ENCODE data around the gene FNIP2. TPM values are rescaled to one million over a fixed set of nuclear protein-coding genes. Genes with fewer than 3 reads are reported as not detected.
"Not testable (repeated sequence)": the region's sequence is repeated elsewhere in the genome, so short reads cannot be mapped to it uniquely, and the experiment has no call there.

The FNIP2 gene
- total RNA-seq, 1 donor from 2014 or later = 56.0 TPM

DNA sequence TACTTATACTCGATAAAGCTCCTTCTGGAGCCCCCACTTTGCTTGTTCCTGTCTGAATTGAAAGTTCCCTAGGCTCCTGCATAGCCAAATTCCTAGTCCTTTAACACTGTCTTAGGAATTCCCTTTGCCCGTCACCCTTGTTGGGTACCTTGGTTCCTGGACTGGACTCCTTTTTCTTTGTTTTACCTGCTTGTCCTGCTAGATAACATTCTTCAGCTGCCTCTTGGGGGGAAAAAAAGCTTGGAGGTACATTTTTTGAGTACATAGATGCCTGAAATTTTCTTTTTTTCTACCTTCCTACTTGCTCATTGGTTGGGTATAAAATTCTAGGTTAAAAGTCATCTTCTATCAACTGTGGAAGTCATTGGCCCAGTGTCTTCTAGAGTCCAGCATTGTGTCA lies 179.2 kb downstream of the FNIP2 start:
- H3K27me3 Mint-ChIP-seq = no peaks in the 10 kb centered on the region
- peaks cover 8% of the 10 kb centered on the region for H3K36me3 Mint-ChIP-seq (ENCODE audit: insufficient read depth)
- H3K4me1 Mint-ChIP-seq (ENCODE audit: low read depth) = no peaks in the 10 kb centered on the region
- no peak overlapping the region for H3K27ac Mint-ChIP-seq
- no peak overlapping the region for H3K4me3 Mint-ChIP-seq (ENCODE audit: low read depth)
- H3K9me3 Mint-ChIP-seq (ENCODE audit: low read depth) = peaks cover 15% of the 10 kb centered on the region
- no peak for DNase-seq (ENCODE audit: low spot score, unreplicated experiment)
- TF ChIP-seq, protein P1, sequence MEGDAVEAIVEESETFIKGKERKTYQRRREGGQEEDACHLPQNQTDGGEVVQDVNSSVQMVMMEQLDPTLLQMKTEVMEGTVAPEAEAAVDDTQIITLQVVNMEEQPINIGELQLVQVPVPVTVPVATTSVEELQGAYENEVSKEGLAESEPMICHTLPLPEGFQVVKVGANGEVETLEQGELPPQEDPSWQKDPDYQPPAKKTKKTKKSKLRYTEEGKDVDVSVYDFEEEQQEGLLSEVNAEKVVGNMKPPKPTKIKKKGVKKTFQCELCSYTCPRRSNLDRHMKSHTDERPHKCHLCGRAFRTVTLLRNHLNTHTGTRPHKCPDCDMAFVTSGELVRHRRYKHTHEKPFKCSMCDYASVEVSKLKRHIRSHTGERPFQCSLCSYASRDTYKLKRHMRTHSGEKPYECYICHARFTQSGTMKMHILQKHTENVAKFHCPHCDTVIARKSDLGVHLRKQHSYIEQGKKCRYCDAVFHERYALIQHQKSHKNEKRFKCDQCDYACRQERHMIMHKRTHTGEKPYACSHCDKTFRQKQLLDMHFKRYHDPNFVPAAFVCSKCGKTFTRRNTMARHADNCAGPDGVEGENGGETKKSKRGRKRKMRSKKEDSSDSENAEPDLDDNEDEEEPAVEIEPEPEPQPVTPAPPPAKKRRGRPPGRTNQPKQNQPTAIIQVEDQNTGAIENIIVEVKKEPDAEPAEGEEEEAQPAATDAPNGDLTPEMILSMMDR (IDR thresholded peaks at IDR 0.05; ENCODE audit: unreplicated experiment) = no peak

DNA sequence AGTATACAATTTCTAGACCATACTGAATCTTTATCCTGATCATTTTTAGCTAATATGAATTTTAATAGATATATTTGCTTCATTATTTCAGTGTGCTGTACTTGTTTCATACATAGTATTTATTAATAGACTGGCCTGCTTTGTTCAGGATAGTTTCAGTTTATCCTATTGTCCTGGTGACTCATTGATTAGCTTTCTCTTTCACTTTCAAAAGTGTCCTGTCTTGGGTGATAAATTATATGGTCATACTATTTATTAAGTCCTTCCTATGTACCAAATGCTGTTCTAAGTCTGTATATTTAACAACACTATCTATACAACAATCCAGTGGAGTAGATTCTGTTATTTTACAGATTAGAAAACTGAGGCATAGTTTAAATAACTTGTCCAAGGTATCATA lies 180.3 kb downstream of the FNIP2 start:
- peaks cover 8% of the 10 kb centered on the region for H3K36me3 Mint-ChIP-seq (ENCODE audit: insufficient read depth)
- no peak overlapping the region for H3K27ac Mint-ChIP-seq
- H3K4me3 Mint-ChIP-seq (ENCODE audit: low read depth) = no peak overlapping the region
- peaks cover 15% of the 10 kb centered on the region for H3K9me3 Mint-ChIP-seq (ENCODE audit: low read depth)
- DNase-seq (ENCODE audit: low spot score, unreplicated experiment) = no peak
- H3K27me3 Mint-ChIP-seq = no peaks in the 10 kb centered on the region
- H3K4me1 Mint-ChIP-seq (ENCODE audit: low read depth) = no peaks in the 10 kb centered on the region
- TF ChIP-seq, protein P1 (IDR thresholded peaks at IDR 0.05; ENCODE audit: unreplicated experiment) = no peak

DNA sequence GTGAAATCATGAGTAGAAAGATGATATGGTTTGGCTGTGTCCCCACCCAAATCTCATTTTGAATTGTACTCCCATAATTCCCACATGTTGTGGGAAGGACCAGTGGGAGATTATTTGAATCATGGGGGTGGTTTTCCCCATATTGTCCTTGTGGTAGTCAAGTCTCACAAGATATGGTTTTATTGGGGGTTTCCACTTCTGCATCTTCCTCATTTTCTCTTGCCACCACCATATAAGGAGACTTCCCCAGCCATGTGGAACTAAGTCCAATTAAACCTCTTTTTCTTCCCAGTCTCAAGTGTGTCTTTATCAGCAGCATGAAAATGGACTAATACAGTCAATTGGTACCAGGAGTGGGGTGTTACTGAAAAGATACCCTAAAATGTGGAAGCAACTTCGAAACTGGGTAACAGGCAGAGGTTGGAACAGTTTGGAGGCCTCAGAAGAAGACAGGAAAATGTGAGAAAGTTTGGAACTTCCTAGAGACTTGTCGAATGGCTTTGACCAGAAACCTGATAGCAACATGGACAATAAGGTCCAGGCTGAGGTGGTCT lies 183.5 kb downstream of the FNIP2 start:
- not testable (repeated sequence) for H3K4me3 Mint-ChIP-seq (ENCODE audit: low read depth); DNase-seq (ENCODE audit: low spot score, unreplicated experiment); H3K27me3 Mint-ChIP-seq; H3K4me1 Mint-ChIP-seq (ENCODE audit: low read depth); H3K27ac Mint-ChIP-seq; H3K36me3 Mint-ChIP-seq (ENCODE audit: insufficient read depth)
- H3K9me3 Mint-ChIP-seq (ENCODE audit: low read depth) = peaks cover 15% of the 10 kb centered on the region

DNA sequence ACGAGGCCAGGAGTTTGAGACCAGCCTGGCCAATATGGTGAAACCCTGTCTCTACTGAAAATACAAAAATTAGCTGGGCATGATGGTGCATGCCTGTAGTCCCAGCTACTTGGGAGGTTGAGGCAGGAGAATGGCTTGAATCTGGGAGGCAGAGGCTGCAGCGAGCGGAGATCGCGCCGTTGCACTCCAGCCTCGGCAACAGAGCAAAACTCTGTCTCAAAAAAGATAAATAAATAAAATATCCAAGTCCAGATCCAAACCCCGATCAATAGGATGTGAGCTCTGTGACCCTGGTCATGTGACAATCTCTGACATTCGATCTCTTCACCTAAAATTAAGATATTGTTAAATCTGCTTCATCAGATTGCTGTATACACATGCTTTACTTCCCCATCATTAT lies 187.5 kb downstream of the FNIP2 start:
- not testable (repeated sequence) for DNase-seq (ENCODE audit: low spot score, unreplicated experiment); H3K27ac Mint-ChIP-seq; H3K4me1 Mint-ChIP-seq (ENCODE audit: low read depth); H3K4me3 Mint-ChIP-seq (ENCODE audit: low read depth); H3K36me3 Mint-ChIP-seq (ENCODE audit: insufficient read depth); H3K27me3 Mint-ChIP-seq
- peaks cover 13% of the 10 kb centered on the region for H3K9me3 Mint-ChIP-seq (ENCODE audit: low read depth)

DNA sequence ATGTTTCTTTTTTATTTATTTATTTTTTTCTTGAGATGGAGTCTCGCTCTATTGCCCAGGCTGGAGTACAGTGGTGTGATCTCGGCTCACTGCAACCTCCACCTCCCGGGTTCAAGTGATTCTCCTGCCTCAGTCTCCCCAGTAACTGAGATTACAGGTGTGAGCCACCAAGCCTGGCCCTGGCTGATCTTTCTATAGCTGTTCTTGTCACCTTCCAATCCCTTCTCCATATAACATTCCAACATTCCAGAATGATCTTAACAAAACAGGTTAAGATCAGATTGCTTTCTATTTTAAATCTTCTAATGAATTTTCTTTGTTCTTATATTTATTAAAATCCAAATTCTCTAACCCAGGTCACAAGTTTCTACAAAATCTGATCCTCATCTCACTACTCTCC lies 188.1 kb downstream of the FNIP2 start:
- not testable (repeated sequence) for H3K4me1 Mint-ChIP-seq (ENCODE audit: low read depth)

More for the DNA sequence above, 188.1 kb downstream of the FNIP2 start:
- not testable (repeated sequence) for H3K27ac Mint-ChIP-seq; H3K27me3 Mint-ChIP-seq; DNase-seq (ENCODE audit: low spot score, unreplicated experiment); H3K4me3 Mint-ChIP-seq (ENCODE audit: low read depth); H3K36me3 Mint-ChIP-seq (ENCODE audit: insufficient read depth)
- peaks cover 10% of the 10 kb centered on the region for H3K9me3 Mint-ChIP-seq (ENCODE audit: low read depth)

Other genes with a start within 250 kb of the FNIP2 start
- gene RXFP1, start 247.1 kb upstream of the FNIP2 start, total RNA-seq = not detected in 2 replicates
- gene C4orf46, start 97.1 kb upstream of the FNIP2 start, total RNA-seq = 18.2 and 20.1 TPM in 2 replicates
- gene ETFDH, start 96.7 kb upstream of the FNIP2 start, total RNA-seq = 19.9 and 22.5 TPM in 2 replicates
- gene PPID, start 45.6 kb upstream of the FNIP2 start, total RNA-seq = 42.9 and 49.2 TPM in 2 replicates